HEK293 (cell line): ENCODE results near the gene RUFY1.

ENCODE experiments used
- OVOL3 ChIP-seq: fragments of 450-650 bp; formaldehyde crosslinking; IDR thresholded peaks from 2 replicates; pipeline ENCODE4 v1.5.1; 2016; ENCODE audit warnings: missing biosample characterization, missing genetic modification characterization
- REPIN1 ChIP-seq: fragments of 450-650 bp; formaldehyde crosslinking; IDR thresholded peaks from 2 replicates; pipeline ENCODE4 v1.5.1; 2017; ENCODE audit warnings: missing biosample characterization, missing genetic modification characterization, low read depth
- SETDB1 ChIP-seq: IDR thresholded peaks from one replicate; pipeline ENCODE4 v1.6.1; 2017; ENCODE audit warnings: mild to moderate bottlenecking, low read length, moderate library complexity, mixed read lengths; ENCODE audit not compliant: insufficient read length
- ZBTB20 ChIP-seq: fragments of 450-650 bp; formaldehyde crosslinking; IDR thresholded peaks from 2 replicates; pipeline ENCODE4 v1.5.1; 2016; ENCODE audit warnings: missing biosample characterization, missing genetic modification characterization
- ZBTB48 ChIP-seq: fragments of 450-650 bp; formaldehyde crosslinking; IDR thresholded peaks from 2 replicates; pipeline ENCODE4 v1.5.1; 2016; ENCODE audit warnings: missing biosample characterization, missing genetic modification characterization
- ZFP37 ChIP-seq: fragments of 450-650 bp; formaldehyde crosslinking; IDR thresholded peaks from 2 replicates; pipeline ENCODE4 v1.5.1; 2016; ENCODE audit warnings: missing biosample characterization, missing genetic modification characterization
- ZNF138 ChIP-seq: fragments of 450-650 bp; formaldehyde crosslinking; IDR thresholded peaks from 2 replicates; pipeline ENCODE4 v1.5.1; 2016; ENCODE audit warnings: missing biosample characterization, missing genetic modification characterization, borderline replicate concordance
- ZNF140 ChIP-seq: fragments of 450-650 bp; formaldehyde crosslinking; IDR thresholded peaks from 2 replicates; pipeline ENCODE4 v1.5.1; 2016; ENCODE audit warnings: missing biosample characterization, missing genetic modification characterization
- ZNF175 ChIP-seq: fragments of 450-650 bp; formaldehyde crosslinking; IDR thresholded peaks from 2 replicates; pipeline ENCODE4 v1.5.1; 2016; ENCODE audit warnings: missing biosample characterization, missing genetic modification characterization
- ZNF2 ChIP-seq: fragments of 450-650 bp; formaldehyde crosslinking; IDR thresholded peaks from 2 replicates; pipeline ENCODE4 v1.5.1; 2016; ENCODE audit warnings: missing biosample characterization, missing genetic modification characterization
- ZNF211 ChIP-seq: fragments of 450-650 bp; formaldehyde crosslinking; IDR thresholded peaks from 2 replicates; pipeline ENCODE4 v1.5.1; 2016; ENCODE audit warnings: low read depth, missing biosample characterization, missing genetic modification characterization
- ZNF324 ChIP-seq: fragments of 450-650 bp; formaldehyde crosslinking; IDR thresholded peaks from 2 replicates; pipeline ENCODE4 v1.5.1; 2016; ENCODE audit warnings: missing biosample characterization, missing genetic modification characterization
- ZNF354C ChIP-seq: fragments of 450-650 bp; formaldehyde crosslinking; IDR thresholded peaks from 2 replicates; pipeline ENCODE4 v1.5.1; 2016; ENCODE audit warnings: missing biosample characterization, missing genetic modification characterization, low read depth, borderline replicate concordance
- ZNF366 ChIP-seq: fragments of 450-650 bp; formaldehyde crosslinking; conservative IDR thresholded peaks from 2 replicates; pipeline ENCODE4 v1.5.1; 2016; ENCODE audit warnings: missing biosample characterization, missing genetic modification characterization
- ZNF391 ChIP-seq: fragments of 450-650 bp; formaldehyde crosslinking; IDR thresholded peaks from 2 replicates; pipeline ENCODE4 v1.5.1; 2016; ENCODE audit warnings: low read depth, missing biosample characterization, missing genetic modification characterization, borderline replicate concordance
- ZNF473 ChIP-seq: fragments of 450-650 bp; formaldehyde crosslinking; IDR thresholded peaks from 2 replicates; pipeline ENCODE4 v1.5.1; 2017; ENCODE audit warnings: missing biosample characterization, missing genetic modification characterization
- ZNF549 ChIP-seq: fragments of 450-650 bp; IDR thresholded peaks from 2 replicates; pipeline ENCODE4 v1.5.1; 2018; ENCODE audit warnings: missing biosample characterization, missing genetic modification characterization, mild to moderate bottlenecking, inconsistent platforms, moderate library complexity
- ZNF585B ChIP-seq: fragments of 450-650 bp; formaldehyde crosslinking; IDR thresholded peaks from 2 replicates; pipeline ENCODE4 v1.5.1; 2016; ENCODE audit warnings: missing biosample characterization, missing genetic modification characterization
- ZNF791 ChIP-seq: fragments of 450-650 bp; formaldehyde crosslinking; IDR thresholded peaks from 2 replicates; pipeline ENCODE4 v1.5.1; 2016; ENCODE audit warnings: missing biosample characterization, missing genetic modification characterization
- TF ChIP-seq, protein P1 (sequence below): fragments of 450-650 bp; IDR thresholded peaks from 2 replicates; pipeline ENCODE4 v1.5.1; 2018; ENCODE audit warnings: missing biosample characterization, missing genetic modification characterization
- TF ChIP-seq, protein P2 (sequence below): fragments of 450-650 bp; formaldehyde crosslinking; IDR thresholded peaks from 2 replicates; pipeline ENCODE4 v1.5.1; 2016; ENCODE audit warnings: missing biosample characterization, missing genetic modification characterization
- TF ChIP-seq, protein P3 (sequence below): fragments of 450-650 bp; formaldehyde crosslinking; IDR thresholded peaks from 2 replicates; pipeline ENCODE4 v1.5.1; 2016; ENCODE audit warnings: missing biosample characterization, missing genetic modification characterization
- TF ChIP-seq, protein P4 (sequence below): fragments of 450-650 bp; formaldehyde crosslinking; IDR thresholded peaks from 2 replicates; pipeline ENCODE4 v1.5.0; 2017; ENCODE audit warnings: missing biosample characterization, missing genetic modification characterization, borderline replicate concordance
- TF ChIP-seq, protein P5 (sequence below): fragments of 450-650 bp; formaldehyde crosslinking; IDR thresholded peaks from 2 replicates; pipeline ENCODE4 v1.5.1; 2017; ENCODE audit warnings: missing biosample characterization, missing genetic modification characterization

RUFY1 gene

DNA sequence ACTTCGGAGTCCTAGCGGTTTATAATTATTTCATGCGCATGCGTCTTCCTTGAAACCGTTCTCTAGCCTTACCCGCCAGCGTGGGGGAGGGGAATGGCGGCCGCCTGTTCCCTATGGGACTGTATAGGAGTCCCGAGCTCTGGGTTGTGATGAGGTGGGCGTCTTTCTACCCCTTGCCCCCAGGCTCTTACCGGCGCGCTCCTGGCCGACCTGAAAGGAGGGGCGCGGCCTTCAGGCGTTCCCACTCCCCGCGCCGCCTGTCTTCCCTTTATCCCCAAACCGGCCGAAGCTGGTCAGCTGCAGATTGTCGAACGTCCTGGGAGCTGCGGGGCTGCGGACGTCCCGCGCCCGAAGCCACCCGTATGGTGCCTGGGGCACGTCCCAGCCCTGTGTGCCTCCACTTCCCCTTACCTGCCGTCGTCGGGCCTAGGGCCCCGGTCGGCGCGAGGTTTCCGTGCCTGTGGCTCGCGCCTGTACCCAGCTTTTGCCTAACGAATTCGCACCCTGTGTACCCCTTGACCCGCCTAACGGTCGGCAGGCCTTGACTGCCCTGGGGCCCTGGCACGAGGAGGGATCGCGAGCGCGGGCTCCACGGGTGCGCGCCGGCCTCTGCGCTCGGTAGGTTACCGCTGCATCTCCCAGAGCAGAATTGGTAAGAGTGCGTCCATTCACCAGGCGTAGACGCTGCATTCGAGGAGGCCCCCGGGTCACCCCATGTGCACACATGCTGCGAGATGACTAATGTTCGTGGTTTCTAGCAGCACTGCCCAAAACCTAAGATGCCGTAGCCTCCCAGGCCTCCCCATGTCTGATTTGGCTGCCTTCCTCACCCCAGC is 73.8 kb downstream of the RUFY1 start (continued):
- TF ChIP-seq ZNF140 (no peak), ZNF585B (tag by site-specific recombination) (no peak), ZNF791 (tag by site-specific recombination) (no peak), ZNF211 (tag by site-specific recombination) (no peak), ZNF473 (tag by site-specific recombination) (no peak), ZNF391 (no peak), ZNF2 (tag by site-specific recombination) (peak; percentile 63; the same call in 1 of the 2 replicates), OVOL3 (tag by site-specific recombination) (peak; percentile 34; the same call in 1 of the 2 replicates), ZBTB48 (tag by site-specific recombination) (peak; percentile 62; the same call in 1 of the 2 replicates), ZNF549 (tag by site-specific recombination) (no peak), ZBTB20 (tag by site-specific recombination) (peak; percentile 58; the same call in 1 of the 2 replicates), ZNF138 (tag by site-specific recombination) (no peak), ZNF324 (peak; percentile 84), REPIN1 (tag by site-specific recombination) (no peak), ZNF366 (tag by site-specific recombination) (peak; percentile 74), ZNF175 (tag by site-specific recombination) (no peak), ZNF354C (tag by site-specific recombination) (no peak), ZFP37 (tag by site-specific recombination) (peak; percentile 83), SETDB1 (no peak)
- TF ChIP-seq, protein P1, sequence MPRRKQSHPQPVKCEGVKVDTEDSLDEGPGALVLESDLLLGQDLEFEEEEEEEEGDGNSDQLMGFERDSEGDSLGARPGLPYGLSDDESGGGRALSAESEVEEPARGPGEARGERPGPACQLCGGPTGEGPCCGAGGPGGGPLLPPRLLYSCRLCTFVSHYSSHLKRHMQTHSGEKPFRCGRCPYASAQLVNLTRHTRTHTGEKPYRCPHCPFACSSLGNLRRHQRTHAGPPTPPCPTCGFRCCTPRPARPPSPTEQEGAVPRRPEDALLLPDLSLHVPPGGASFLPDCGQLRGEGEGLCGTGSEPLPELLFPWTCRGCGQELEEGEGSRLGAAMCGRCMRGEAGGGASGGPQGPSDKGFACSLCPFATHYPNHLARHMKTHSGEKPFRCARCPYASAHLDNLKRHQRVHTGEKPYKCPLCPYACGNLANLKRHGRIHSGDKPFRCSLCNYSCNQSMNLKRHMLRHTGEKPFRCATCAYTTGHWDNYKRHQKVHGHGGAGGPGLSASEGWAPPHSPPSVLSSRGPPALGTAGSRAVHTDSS (tag by site-specific recombination): no peak
- TF ChIP-seq, protein P2, sequence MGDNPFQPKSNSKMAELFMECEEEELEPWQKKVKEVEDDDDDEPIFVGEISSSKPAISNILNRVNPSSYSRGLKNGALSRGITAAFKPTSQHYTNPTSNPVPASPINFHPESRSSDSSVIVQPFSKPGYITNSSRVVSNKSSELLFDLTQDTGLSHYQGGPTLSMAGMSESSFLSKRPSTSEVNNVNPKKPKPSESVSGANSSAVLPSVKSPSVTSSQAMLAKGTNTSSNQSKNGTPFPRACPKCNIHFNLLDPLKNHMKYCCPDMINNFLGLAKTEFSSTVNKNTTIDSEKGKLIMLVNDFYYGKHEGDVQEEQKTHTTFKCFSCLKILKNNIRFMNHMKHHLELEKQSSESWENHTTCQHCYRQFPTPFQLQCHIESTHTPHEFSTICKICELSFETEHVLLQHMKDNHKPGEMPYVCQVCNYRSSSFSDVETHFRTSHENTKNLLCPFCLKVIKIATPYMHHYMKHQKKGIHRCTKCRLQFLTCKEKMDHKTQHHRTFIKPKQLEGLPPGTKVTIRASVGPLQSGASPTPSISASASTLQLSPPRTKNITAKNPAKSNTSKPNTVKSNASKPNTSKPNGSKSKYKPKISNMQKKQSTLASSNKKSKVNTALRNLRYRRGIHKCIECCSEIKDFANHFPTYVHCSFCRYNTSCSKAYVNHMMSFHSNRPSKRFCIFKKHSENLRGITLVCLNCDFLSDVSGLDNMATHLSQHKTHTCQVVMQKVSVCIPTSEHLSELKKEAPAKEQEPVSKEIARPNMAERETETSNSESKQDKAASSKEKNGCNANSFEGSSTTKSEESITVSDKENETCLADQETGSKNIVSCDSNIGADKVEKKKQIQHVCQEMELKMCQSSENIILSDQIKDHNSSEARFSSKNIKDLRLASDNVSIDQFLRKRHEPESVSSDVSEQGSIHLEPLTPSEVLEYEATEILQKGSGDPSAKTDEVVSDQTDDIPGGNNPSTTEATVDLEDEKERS: no peak
- TF ChIP-seq, protein P3, sequence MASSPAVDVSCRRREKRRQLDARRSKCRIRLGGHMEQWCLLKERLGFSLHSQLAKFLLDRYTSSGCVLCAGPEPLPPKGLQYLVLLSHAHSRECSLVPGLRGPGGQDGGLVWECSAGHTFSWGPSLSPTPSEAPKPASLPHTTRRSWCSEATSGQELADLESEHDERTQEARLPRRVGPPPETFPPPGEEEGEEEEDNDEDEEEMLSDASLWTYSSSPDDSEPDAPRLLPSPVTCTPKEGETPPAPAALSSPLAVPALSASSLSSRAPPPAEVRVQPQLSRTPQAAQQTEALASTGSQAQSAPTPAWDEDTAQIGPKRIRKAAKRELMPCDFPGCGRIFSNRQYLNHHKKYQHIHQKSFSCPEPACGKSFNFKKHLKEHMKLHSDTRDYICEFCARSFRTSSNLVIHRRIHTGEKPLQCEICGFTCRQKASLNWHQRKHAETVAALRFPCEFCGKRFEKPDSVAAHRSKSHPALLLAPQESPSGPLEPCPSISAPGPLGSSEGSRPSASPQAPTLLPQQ: no peak
- TF ChIP-seq, protein P4, sequence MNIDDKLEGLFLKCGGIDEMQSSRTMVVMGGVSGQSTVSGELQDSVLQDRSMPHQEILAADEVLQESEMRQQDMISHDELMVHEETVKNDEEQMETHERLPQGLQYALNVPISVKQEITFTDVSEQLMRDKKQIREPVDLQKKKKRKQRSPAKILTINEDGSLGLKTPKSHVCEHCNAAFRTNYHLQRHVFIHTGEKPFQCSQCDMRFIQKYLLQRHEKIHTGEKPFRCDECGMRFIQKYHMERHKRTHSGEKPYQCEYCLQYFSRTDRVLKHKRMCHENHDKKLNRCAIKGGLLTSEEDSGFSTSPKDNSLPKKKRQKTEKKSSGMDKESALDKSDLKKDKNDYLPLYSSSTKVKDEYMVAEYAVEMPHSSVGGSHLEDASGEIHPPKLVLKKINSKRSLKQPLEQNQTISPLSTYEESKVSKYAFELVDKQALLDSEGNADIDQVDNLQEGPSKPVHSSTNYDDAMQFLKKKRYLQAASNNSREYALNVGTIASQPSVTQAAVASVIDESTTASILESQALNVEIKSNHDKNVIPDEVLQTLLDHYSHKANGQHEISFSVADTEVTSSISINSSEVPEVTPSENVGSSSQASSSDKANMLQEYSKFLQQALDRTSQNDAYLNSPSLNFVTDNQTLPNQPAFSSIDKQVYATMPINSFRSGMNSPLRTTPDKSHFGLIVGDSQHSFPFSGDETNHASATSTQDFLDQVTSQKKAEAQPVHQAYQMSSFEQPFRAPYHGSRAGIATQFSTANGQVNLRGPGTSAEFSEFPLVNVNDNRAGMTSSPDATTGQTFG (tag by site-specific recombination): no peak
- TF ChIP-seq, protein P5, sequence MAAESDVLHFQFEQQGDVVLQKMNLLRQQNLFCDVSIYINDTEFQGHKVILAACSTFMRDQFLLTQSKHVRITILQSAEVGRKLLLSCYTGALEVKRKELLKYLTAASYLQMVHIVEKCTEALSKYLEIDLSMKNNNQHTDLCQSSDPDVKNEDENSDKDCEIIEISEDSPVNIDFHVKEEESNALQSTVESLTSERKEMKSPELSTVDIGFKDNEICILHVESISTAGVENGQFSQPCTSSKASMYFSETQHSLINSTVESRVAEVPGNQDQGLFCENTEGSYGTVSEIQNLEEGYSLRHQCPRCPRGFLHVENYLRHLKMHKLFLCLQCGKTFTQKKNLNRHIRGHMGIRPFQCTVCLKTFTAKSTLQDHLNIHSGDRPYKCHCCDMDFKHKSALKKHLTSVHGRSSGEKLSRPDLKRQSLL (tag by site-specific recombination): no peak
